Epithelial cell of proximal tubule (primary cell): ENCODE measurements around the gene MVK. TPM values are rescaled to one million over a fixed set of nuclear protein-coding genes. Genes with fewer than 3 reads are reported as not detected.

Experiments used
- DNase-seq: peaks from one replicate; pipeline ENCODE4 v3.0.0-alpha.2; 2011; ENCODE audit warnings: low read depth
- H3K4me3 ChIP-seq: 2 replicates; pipeline ENCODE4 v1.5.1; 2011; ENCODE audit warnings: low read depth, mild to moderate bottlenecking, low read length
- CTCF ChIP-seq: conservative IDR thresholded peaks from 2 replicates; pipeline ENCODE4 v1.5.1; 2012; ENCODE audit warnings: low read depth, mild to moderate bottlenecking, low read length
- total RNA-seq: library from RNA; depleted of rRNA; stranded (reverse); fragments of >200 nt; gene quantifications from 2 replicates; pipeline ENCODE4 v1.2.3, GENCODE V29; 2015

Gene MVK
- total RNA-seq, 1 donor from 2014 or later: 28.5 TPM

GRCh38 chr12:109604132-109604585 lies 30.6 kb downstream of the MVK start:
- TF ChIP-seq CTCF: no peak
- no peak for DNase-seq
- no peak overlapping the region for H3K4me3 ChIP-seq

- TF ChIP-seq CTCF: no peak
Observed at GRCh38 chr12:109605016-109605415, 31.4 kb downstream of the MVK start.

GRCh38 chr12:109605599-109606228 lies 32.1 kb downstream of the MVK start:
- TF ChIP-seq CTCF: no peak

More at GRCh38 chr12:109605016-109605415, 31.4 kb downstream of the MVK start:
- H3K4me3 ChIP-seq: no peak overlapping the region
- no peak for DNase-seq

GRCh38 chr12:109606320-109607028 lies 32.9 kb downstream of the MVK start:
- TF ChIP-seq CTCF: no peak
- DNase-seq: no peak

More at GRCh38 chr12:109605599-109606228, 32.1 kb downstream of the MVK start:
- DNase-seq: no peak
- no peak overlapping the region for H3K4me3 ChIP-seq

GRCh38 chr12:109607618-109608017 lies 34.0 kb downstream of the MVK start:
- DNase-seq: no peak
- no peak overlapping the region for H3K4me3 ChIP-seq
- TF ChIP-seq CTCF: no peak

More at GRCh38 chr12:109606320-109607028, 32.9 kb downstream of the MVK start:
- H3K4me3 ChIP-seq: no peak overlapping the region

- no peak overlapping the region for H3K4me3 ChIP-seq
- TF ChIP-seq CTCF: no peak
- DNase-seq: no peak
Observed at GRCh38 chr12:109608270-109608669, 34.7 kb downstream of the MVK start.
